Kidney (tissue), 14 donors: ENCODE measurements around the gene MAP3K6. TPM values are rescaled to one million over a fixed set of nuclear protein-coding genes. Genes with fewer than 3 reads are reported as not detected.

Source experiments
- DNase-seq, 5 donors: peaks; one replicate each; pipeline ENCODE4 v3.0.0-alpha.2; 2013 to 2020
- FAIRE-seq: peaks from 2 replicates; lab custom pipeline; 2012; peaks lifted over from hg19 to GRCh38; lab: Jason Lieb, UNC
- H3K27ac ChIP-seq, 2 donors: one replicate each; pipeline ENCODE4 v1.7.0; 2013; ENCODE audit warnings: low read depth in 2 of 2, low read length in 2 of 2, inconsistent platforms in 1 of 2
- H3K27me3 ChIP-seq: one replicate; pipeline ENCODE4 v1.7.1; 2013; ENCODE audit warnings: low read length, inconsistent platforms; ENCODE audit not compliant: control insufficient read depth, insufficient read depth
- H3K36me3 ChIP-seq, 3 donors: one replicate each; pipeline versions ENCODE4 v1.7.0 to v1.7.1; 2013; ENCODE audit warnings: low read length in 3 of 3, control low read depth in 1 of 3, inconsistent platforms in 1 of 3; ENCODE audit not compliant: insufficient read depth in 3 of 3, control insufficient read depth in 2 of 3
- H3K4me1 ChIP-seq, 3 donors: one replicate each; pipeline versions ENCODE4 v1.7.0 to v1.7.1; 2013; ENCODE audit warnings: low read length in 3 of 3, inconsistent platforms in 1 of 3, low read depth in 1 of 3; ENCODE audit not compliant: control insufficient read depth in 2 of 3, insufficient read depth in 2 of 3
- H3K4me3 ChIP-seq, 3 donors: one replicate each; pipeline versions ENCODE4 v1.7.0 to v1.8.1; 2013; ENCODE audit warnings: low read length in 3 of 3, control low read depth in 1 of 3, inconsistent platforms in 1 of 3
- H3K9ac ChIP-seq, 3 donors: one replicate each; pipeline versions ENCODE4 v1.7.0 to v1.7.1; 2013; ENCODE audit warnings: low read length in 3 of 3, control low read depth in 1 of 3, inconsistent platforms in 1 of 3
- H3K9me3 ChIP-seq, 3 donors: one replicate each; pipeline versions ENCODE4 v1.7.0 to v1.7.1; 2013; ENCODE audit warnings: low read length in 3 of 3, control low read depth in 1 of 3, inconsistent platforms in 1 of 3; ENCODE audit not compliant: control insufficient read depth in 2 of 3, insufficient read depth in 1 of 3
- CTCF ChIP-seq: IDR thresholded peaks from 3 replicates; pipeline ENCODE4 v1.5.1; 2012; ENCODE audit warnings: mild to moderate bottlenecking, moderate library complexity, borderline replicate concordance; ENCODE audit not compliant: insufficient read depth; ENCODE audit errors: extremely low read depth
- intact Hi-C: fragments of 100-400 bp; cut with DNase I; formaldehyde crosslinking; loops from one replicate; pipeline ENCODE4 v1.11.1; 2022
- polyA plus RNA-seq: library from polyadenylated mRNA; stranded (reverse); fragments of 350-450 nt; fragmentation: Illumina TruSeq; extraction: RNeasy Lipid Tissue Mini Kit (QIAGEN cat#74804); gene quantifications from one replicate; pipeline ENCODE4 v1.2.3, GENCODE V29; 2014; ENCODE audit warnings: low read depth, low replicate concordance; ENCODE audit not compliant: insufficient read depth
- total RNA-seq: library from RNA; stranded (reverse); fragmentation: NEBNext Ultra II Directional; extraction: Animal tissue kit (Norgen Biotek cat#: 25700); gene quantifications from one replicate; pipeline ENCODE4 v1.2.1, GENCODE V29; 2021
- donor health status: control.
- donor health status: control.
- donor health status: control.
- donor health status: control.
- donor health status: control.
- donor health status: DM: yes; HTN: yes; CAD: no.
- donor health status: Normal renal cell carcinoma (clear cell type).

Gene MAP3K6
- total and polyA plus RNA-seq, 2 donors from 2014 or later, result 59.7 to 86.7 TPM

- no peak for TF ChIP-seq CTCF
- Histone ChIP-seq H3K4me3 (no peak overlapping the region), H3K27me3 (no peaks in the 10 kb centered on the region), H3K9ac (peak overlapping the region in 1 of 3 donors; percentile 26), H3K4me1 (no peaks in the 10 kb centered on the region), H3K9me3 (no peaks in the 10 kb centered on the region), H3K27ac (no peak overlapping the region), H3K36me3 (no peaks in the 10 kb centered on the region)
- DNase-seq (no peak), FAIRE-seq (no peak)
- intact Hi-C loops, result no loop called here
Observed at GRCh38 chr1:27380766-27381733, 14.3 kb upstream of the MAP3K6 start.

DNA sequence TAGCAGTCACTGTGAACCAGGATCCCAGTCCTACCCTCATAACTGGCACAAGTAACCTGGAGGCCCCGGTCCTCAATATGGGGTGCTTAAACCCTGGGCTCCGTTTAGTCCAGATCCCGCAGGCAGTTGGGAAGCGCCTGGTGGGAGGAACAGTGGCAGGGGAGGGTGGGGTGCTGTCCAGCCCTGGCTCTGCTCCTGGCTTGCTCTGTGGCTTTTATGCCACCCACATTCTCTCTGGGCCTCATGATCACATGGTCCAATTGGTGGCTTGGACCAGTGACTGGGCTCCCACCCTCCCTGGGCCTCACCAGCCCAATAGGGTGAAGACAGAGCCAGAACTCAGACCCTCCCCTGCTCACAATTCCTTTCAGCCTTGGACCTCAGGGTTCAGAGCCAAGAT, 13.5 kb upstream of the MAP3K6 start:
- H3K9ac ChIP-seq, result no peak overlapping the region
- no peaks in the 10 kb centered on the region for H3K27me3 ChIP-seq
- H3K4me1 ChIP-seq, result no peaks in the 10 kb centered on the region
- no peak for TF ChIP-seq CTCF
- no peak overlapping the region for H3K27ac ChIP-seq
- H3K4me3 ChIP-seq, result no peak overlapping the region
- H3K36me3 ChIP-seq, result no peaks in the 10 kb centered on the region
- H3K9me3 ChIP-seq, result no peaks in the 10 kb centered on the region
- no peak for FAIRE-seq
- no peak for DNase-seq
- intact Hi-C loops, result no loop called here

DNA sequence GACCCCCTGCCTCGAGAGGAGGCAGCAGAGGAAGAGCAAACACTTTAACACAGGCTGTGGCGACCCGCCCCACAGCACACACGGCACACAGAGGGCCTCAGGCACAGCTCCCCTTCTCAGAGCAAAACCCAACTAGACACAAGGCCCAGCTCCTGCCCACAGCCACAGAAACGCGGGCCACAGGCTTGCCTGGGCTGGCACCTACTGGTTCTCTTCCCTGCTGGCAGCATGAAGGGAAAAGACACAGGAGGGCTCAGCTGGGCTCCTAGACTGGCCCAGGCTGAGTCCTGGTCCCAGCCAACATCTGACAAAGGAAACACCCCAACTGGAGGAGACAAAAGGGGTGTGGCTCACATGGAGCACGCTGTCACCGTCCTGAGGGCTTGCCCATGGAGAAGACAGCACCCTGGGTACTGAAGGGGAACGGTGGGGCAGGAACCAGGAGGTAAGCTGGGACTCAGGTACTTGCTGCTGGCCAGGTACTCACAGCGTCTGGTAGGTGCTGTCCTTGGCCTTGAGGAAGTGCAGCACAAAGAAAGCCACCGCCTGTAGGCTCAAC, 12.9 kb upstream of the MAP3K6 start:
- no peak overlapping the region for H3K27ac ChIP-seq

More for the DNA sequence above, 12.9 kb upstream of the MAP3K6 start:
- Histone ChIP-seq H3K36me3 (no peaks in the 10 kb centered on the region), H3K27me3 (no peaks in the 10 kb centered on the region), H3K9me3 (no peaks in the 10 kb centered on the region), H3K9ac (no peak overlapping the region), H3K4me3 (no peak overlapping the region), H3K4me1 (no peaks in the 10 kb centered on the region)
- FAIRE-seq (no peak), DNase-seq (no peak)
- TF ChIP-seq CTCF, result no peak
- intact Hi-C loops, result no loop called here
